IgD-negative memory B cell (primary cell): Measurements from ENCODE around the gene GTF2B. TPM values are rescaled to one million over a fixed set of nuclear protein-coding genes. Genes with fewer than 3 reads are reported as not detected.
"Not testable (repeated sequence)": the region's sequence is repeated elsewhere in the genome, so short reads cannot be mapped to it uniquely, and the experiment has no call there.

ENCODE experiments used
- H3K27ac Mint-ChIP-seq, 3 donors: one replicate each; pipeline ENCODE4 v1.8.0; 2020 to 2022; ENCODE audit warnings: mild to moderate bottlenecking in 3 of 3, mixed read lengths in 3 of 3, moderate library complexity in 1 of 3
- H3K27me3 Mint-ChIP-seq: one replicate; pipeline ENCODE4 v1.8.0; 2021; ENCODE audit warnings: mixed read lengths
- H3K36me3 Mint-ChIP-seq: one replicate; pipeline ENCODE4 v1.8.0; 2020; ENCODE audit warnings: mild to moderate bottlenecking, mixed read lengths
- H3K4me1 Mint-ChIP-seq, 3 donors: one replicate each; pipeline ENCODE4 v1.8.0; 2020 to 2022; ENCODE audit warnings: mixed read lengths in 3 of 3, mild to moderate bottlenecking in 1 of 3
- H3K4me3 Mint-ChIP-seq, 4 donors: one replicate each; pipeline ENCODE4 v1.8.0; 2020 to 2022; ENCODE audit warnings: mild to moderate bottlenecking in 4 of 4, mixed read lengths in 4 of 4, moderate library complexity in 3 of 4
- H3K9me3 Mint-ChIP-seq, 3 donors: one replicate each; pipeline ENCODE4 v1.8.0; 2020 to 2021; ENCODE audit warnings: mixed read lengths in 3 of 3, mild to moderate bottlenecking in 1 of 3
- polyA plus RNA-seq: library from polyadenylated mRNA; unstranded; fragments of 300-500 nt; fragmentation: Illumina TruSeq; gene quantifications from one replicate; pipeline ENCODE4 v1.2.3, GENCODE V29; 2021

The GTF2B gene
- polyA plus RNA-seq, 1 donor from 2014 or later, result 56.5 TPM

DNA sequence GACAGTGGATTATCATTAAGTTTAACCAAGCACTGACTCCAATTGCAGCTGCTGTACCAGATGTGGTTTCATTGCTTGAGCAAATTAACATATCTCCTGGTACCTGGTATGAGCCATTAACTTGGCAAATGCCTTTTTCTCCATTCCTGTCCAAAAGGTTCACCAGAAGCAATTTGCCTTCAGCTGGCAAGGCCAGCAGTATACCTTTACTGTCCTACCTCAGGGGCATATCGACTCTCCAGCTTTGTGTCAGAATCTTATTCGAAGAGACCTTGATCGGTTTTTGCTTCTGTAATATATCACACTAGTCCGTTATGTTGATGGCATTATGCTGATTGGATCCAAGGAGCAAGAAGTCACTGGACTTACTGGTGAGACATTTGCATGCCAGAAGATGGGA is 9.5 kb upstream of the GTF2B start:
- H3K27me3 Mint-ChIP-seq, result no peaks in the 10 kb centered on the region
- no peak overlapping the region for H3K4me3 Mint-ChIP-seq
- no peaks in the 10 kb centered on the region for H3K4me1 Mint-ChIP-seq
- H3K9me3 Mint-ChIP-seq, result no peaks in the 10 kb centered on the region
- H3K36me3 Mint-ChIP-seq, result peaks cover 1% of the 10 kb centered on the region
- H3K27ac Mint-ChIP-seq, result no peak overlapping the region

GRCh38 chr1:88897070-88897730 is 5.8 kb upstream of the GTF2B start:
- H3K27ac Mint-ChIP-seq, result no peak overlapping the region
- peaks cover 1% of the 10 kb centered on the region for H3K36me3 Mint-ChIP-seq
- no peak overlapping the region for H3K4me3 Mint-ChIP-seq
- H3K4me1 Mint-ChIP-seq, result peaks cover 0 to 2% (median 1%) of the 10 kb centered on the region in 3 donors
- no peaks in the 10 kb centered on the region for H3K9me3 Mint-ChIP-seq
- no peaks in the 10 kb centered on the region for H3K27me3 Mint-ChIP-seq

GRCh38 chr1:88892357-88892877 is 1.1 kb upstream of the GTF2B start:
- H3K4me1 Mint-ChIP-seq, result peaks cover 18 to 24% (median 20%) of the 10 kb centered on the region in 3 donors
- no peaks in the 10 kb centered on the region for H3K27me3 Mint-ChIP-seq
- H3K27ac Mint-ChIP-seq, result peak overlapping the region; percentile 83 to 96 (median 88)
- peak overlapping the region; percentile 87 to 96 (median 95) for H3K4me3 Mint-ChIP-seq
- H3K9me3 Mint-ChIP-seq, result no peaks in the 10 kb centered on the region
- H3K36me3 Mint-ChIP-seq, result no peaks in the 10 kb centered on the region

- Mint-ChIP-seq H3K27ac (peak overlapping the region; percentile 83 to 96 (median 88)), H3K9me3 (no peaks in the 10 kb centered on the region), H3K4me1 (peaks cover 18 to 27% (median 20%) of the 10 kb centered on the region in 3 donors), H3K36me3 (no peaks in the 10 kb centered on the region), H3K4me3 (peak overlapping the region; percentile 87 to 96 (median 95)), H3K27me3 (no peaks in the 10 kb centered on the region)
Observed at GRCh38 chr1:88891951-88892340, 579 bp upstream of the GTF2B start.

GRCh38 chr1:88890791-88891317 is 513 bp downstream of the GTF2B start:
- Mint-ChIP-seq H3K27ac (peak overlapping the region; percentile 83 to 96 (median 88)), H3K27me3 (no peaks in the 10 kb centered on the region), H3K9me3 (no peaks in the 10 kb centered on the region), H3K4me1 (peaks cover 18 to 27% (median 20%) of the 10 kb centered on the region in 3 donors), H3K36me3 (no peaks in the 10 kb centered on the region), H3K4me3 (peak overlapping the region; percentile 87 to 96 (median 95))

DNA sequence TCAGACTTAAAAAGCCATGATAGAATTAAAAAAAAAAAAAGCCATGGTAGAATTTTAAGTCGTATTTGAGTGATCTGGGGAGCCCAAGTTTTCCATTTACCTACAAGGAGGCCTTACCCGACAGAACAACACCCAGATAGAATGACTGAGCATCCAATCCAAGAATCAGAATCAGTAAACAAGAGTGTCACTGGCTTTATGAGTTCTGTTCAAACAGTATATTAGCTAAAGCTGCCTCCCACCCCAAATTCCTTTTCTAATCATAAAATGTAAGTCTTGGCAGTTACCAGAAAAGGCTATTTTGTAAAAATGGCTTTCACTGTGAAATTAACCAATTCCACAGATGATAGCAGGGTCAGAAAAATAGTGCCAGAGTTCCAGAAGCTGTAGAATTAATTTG is 1.2 kb downstream of the GTF2B start:
- Mint-ChIP-seq H3K4me3 (peak overlapping the region; percentile 87 to 96 (median 95)), H3K9me3 (no peaks in the 10 kb centered on the region), H3K4me1 (peaks cover 18 to 27% (median 20%) of the 10 kb centered on the region in 3 donors)

DNA sequence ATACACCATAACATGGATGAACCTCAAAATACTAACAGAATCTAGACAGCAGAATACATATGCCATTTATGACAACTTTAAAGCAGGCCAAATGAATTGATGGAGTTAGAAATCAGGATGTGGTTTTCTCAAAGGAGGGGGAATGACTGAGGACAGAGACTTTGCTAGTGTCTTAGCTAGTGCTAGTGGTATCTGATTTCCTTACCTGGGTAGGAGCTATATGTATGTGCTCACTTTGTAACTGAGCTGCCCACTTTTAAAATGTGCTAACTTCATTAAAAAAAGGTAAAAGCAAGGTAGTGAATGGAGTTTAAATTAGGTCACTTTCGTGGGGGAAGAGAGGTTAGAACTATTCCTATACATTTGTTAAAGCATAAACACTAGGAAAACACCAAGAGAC is 2.6 kb downstream of the GTF2B start:
- H3K9me3 Mint-ChIP-seq, result no peaks in the 10 kb centered on the region
- peak overlapping the region; percentile 15 to 80 (median 65) for H3K27ac Mint-ChIP-seq
- H3K4me1 Mint-ChIP-seq, result peaks cover 19 to 31% (median 26%) of the 10 kb centered on the region in 3 donors
- no peaks in the 10 kb centered on the region for H3K36me3 Mint-ChIP-seq
- peak overlapping the region in 3 of 4 donors; percentile 32 to 74 (median 61) for H3K4me3 Mint-ChIP-seq
- no peaks in the 10 kb centered on the region for H3K27me3 Mint-ChIP-seq

More for the DNA sequence above, 1.2 kb downstream of the GTF2B start:
- H3K36me3 Mint-ChIP-seq, result no peaks in the 10 kb centered on the region
- peak overlapping the region; percentile 83 to 96 (median 88) for H3K27ac Mint-ChIP-seq
- H3K27me3 Mint-ChIP-seq, result no peaks in the 10 kb centered on the region

DNA sequence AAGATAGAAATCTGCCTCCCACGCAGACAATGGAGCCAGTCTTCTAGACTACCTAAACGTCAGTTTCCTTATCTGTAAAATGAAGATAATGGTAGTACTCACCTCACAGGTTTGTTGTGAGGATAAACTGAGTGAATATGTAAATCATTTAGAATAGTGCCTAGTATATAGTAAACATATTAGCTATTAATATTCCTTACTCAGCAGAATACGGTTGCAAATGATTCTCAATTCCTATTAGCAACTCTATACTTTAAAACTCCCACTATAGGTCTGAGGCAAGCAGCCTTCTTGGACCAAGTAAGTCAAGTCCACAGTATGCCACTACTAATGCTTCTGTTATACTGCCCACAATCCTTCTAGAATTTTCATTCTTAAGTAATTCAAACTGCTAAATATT is 5.4 kb downstream of the GTF2B start:
- H3K27me3 Mint-ChIP-seq, result no peaks in the 10 kb centered on the region
- peak overlapping the region in 1 of 3 donors; percentile 28 for H3K27ac Mint-ChIP-seq
- no peaks in the 10 kb centered on the region for H3K9me3 Mint-ChIP-seq
- H3K36me3 Mint-ChIP-seq, result no peaks in the 10 kb centered on the region
- peaks cover 23 to 41% (median 34%) of the 10 kb centered on the region in 3 donors for H3K4me1 Mint-ChIP-seq
- no peak overlapping the region for H3K4me3 Mint-ChIP-seq

DNA sequence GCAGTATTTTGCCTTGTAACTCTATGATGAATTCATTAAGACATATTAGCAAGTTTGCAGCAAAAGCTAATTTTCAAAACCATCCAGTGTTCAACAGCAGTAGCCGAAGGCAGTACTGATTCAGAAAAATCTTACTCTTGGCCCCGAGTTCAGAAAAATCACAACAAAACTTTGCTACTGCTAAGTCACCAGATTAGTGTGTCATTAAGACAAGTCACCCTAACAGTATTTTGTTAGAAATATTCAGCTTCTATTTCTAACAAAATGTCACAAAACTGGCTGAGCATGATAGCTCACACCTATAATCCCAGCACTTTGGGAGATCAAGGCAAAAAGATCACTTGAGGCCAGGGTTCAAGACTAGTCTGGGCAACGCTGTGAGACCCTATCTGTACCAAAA is 8.2 kb downstream of the GTF2B start:
- H3K27me3 Mint-ChIP-seq, result no peaks in the 10 kb centered on the region
- H3K9me3 Mint-ChIP-seq, result no peaks in the 10 kb centered on the region
- peak overlapping the region in 1 of 3 donors; percentile 24 for H3K27ac Mint-ChIP-seq
- H3K4me1 Mint-ChIP-seq, result peaks cover 10 to 29% (median 25%) of the 10 kb centered on the region in 3 donors
- no peak overlapping the region for H3K4me3 Mint-ChIP-seq
- H3K36me3 Mint-ChIP-seq, result no peaks in the 10 kb centered on the region

DNA sequence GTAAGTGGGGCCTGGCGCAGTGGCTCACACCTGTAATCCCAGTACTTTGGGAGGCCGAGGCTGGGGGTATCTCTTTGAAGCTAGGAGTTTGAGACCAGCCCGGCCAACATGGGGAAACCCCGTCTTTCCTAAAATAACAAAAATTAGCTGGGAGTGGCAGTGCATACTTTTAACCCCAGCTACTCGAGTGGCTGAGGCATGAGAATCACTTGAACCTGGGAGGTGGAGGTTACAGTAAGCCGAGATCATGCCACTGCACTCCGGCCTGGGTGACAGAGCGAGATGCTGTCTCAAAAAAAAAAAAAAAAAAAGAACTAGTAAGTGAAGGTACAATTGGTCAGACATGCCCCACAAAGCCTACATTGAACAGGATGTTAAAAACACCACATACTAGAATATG is 10.7 kb downstream of the GTF2B start:
- not testable (repeated sequence) for H3K27ac Mint-ChIP-seq, H3K9me3 Mint-ChIP-seq, H3K27me3 Mint-ChIP-seq, H3K4me3 Mint-ChIP-seq, H3K36me3 Mint-ChIP-seq
- peaks cover 12 to 32% (median 31%) of the 10 kb centered on the region in 3 donors for H3K4me1 Mint-ChIP-seq

DNA sequence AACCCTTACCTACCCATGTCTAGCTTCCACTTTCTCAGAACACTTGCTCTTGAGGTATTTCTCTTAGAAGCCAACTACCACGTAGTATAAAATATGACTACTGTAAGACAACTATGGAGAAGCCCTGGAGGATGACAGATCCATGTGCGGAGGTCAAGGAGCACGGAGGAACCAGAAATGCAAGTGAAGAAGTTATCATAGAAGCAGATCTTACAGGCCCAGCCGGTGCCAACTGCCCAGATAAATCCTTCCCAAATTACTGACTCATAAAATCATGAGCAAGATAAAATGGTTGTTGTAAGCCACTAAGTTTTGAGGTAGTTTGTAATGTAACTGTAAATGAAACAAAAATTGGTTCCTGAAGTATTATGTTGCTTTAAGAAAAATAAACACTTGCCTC is 12.6 kb downstream of the GTF2B start:
- H3K27ac Mint-ChIP-seq, result no peak overlapping the region
- H3K4me3 Mint-ChIP-seq, result peak overlapping the region in 1 of 4 donors; percentile 4
- H3K9me3 Mint-ChIP-seq, result no peaks in the 10 kb centered on the region
- no peaks in the 10 kb centered on the region for H3K27me3 Mint-ChIP-seq
- peaks cover 5% of the 10 kb centered on the region for H3K36me3 Mint-ChIP-seq
- peaks cover 11 to 35% (median 30%) of the 10 kb centered on the region in 3 donors for H3K4me1 Mint-ChIP-seq

GRCh38 chr1:88877911-88878310 is 13.5 kb downstream of the GTF2B start:
- Mint-ChIP-seq H3K36me3 (peaks cover 5% of the 10 kb centered on the region), H3K4me1 (peaks cover 10 to 30% (median 26%) of the 10 kb centered on the region in 3 donors), H3K9me3 (no peaks in the 10 kb centered on the region), H3K4me3 (peak overlapping the region in 1 of 4 donors; percentile 49), H3K27ac (peak overlapping the region in 1 of 3 donors; percentile 22), H3K27me3 (no peaks in the 10 kb centered on the region)

GRCh38 chr1:88877382-88877825 is 14.0 kb downstream of the GTF2B start:
- Mint-ChIP-seq H3K27me3 (no peaks in the 10 kb centered on the region), H3K36me3 (peaks cover 5% of the 10 kb centered on the region), H3K4me1 (peaks cover 8 to 26% (median 24%) of the 10 kb centered on the region in 3 donors), H3K9me3 (no peaks in the 10 kb centered on the region), H3K27ac (peak overlapping the region in 1 of 3 donors; percentile 22), H3K4me3 (no peak overlapping the region)

- no peak overlapping the region for H3K27ac Mint-ChIP-seq
- H3K36me3 Mint-ChIP-seq, result peaks cover 5% of the 10 kb centered on the region
Observed at GRCh38 chr1:88876573-88877365, 14.6 kb downstream of the GTF2B start.

GRCh38 chr1:88875595-88875994 is 15.8 kb downstream of the GTF2B start:
- H3K4me1 Mint-ChIP-seq, result peaks cover 5 to 26% (median 23%) of the 10 kb centered on the region in 3 donors

More at GRCh38 chr1:88876573-88877365, 14.6 kb downstream of the GTF2B start:
- Mint-ChIP-seq H3K27me3 (no peaks in the 10 kb centered on the region), H3K9me3 (no peaks in the 10 kb centered on the region), H3K4me3 (no peak overlapping the region), H3K4me1 (peaks cover 5 to 23% (median 21%) of the 10 kb centered on the region in 3 donors)

More at GRCh38 chr1:88875595-88875994, 15.8 kb downstream of the GTF2B start:
- H3K36me3 Mint-ChIP-seq, result peaks cover 5% of the 10 kb centered on the region
- H3K9me3 Mint-ChIP-seq, result no peaks in the 10 kb centered on the region
- no peak overlapping the region for H3K27ac Mint-ChIP-seq
- H3K27me3 Mint-ChIP-seq, result no peaks in the 10 kb centered on the region
- no peak overlapping the region for H3K4me3 Mint-ChIP-seq
